Measurements from ENCODE around the gene HRG. TPM values are rescaled to one million over a fixed set of nuclear protein-coding genes. Genes with fewer than 3 reads are reported as not detected.

HRG gene
- total and polyA plus RNA-seq, 2 of the 8 experiments (the other 6 are each of a cell fraction or from before 2014, with no cell fraction given) = 0.03 to 0.15 TPM

DNA sequence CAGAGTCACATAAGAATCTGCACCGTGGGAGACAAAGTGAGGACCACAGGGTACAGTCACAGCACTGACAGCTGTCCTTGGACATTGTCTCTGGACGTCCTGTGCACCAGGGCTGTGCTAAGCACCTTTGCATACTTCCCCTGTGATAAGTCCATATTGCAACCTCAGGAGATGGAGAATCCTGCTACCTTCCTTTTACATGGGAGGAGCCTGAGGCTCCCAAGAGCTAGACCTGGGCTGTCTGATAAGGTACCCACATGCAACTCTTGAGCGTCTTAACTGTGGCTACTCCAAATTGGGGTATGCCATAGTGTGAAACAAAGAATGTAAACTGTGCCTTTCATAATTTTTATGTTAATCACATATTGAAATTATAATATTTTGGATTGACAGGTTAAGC, 28.1 kb upstream of the HRG start:
- no peaks in the 10 kb centered on the region for H3K36me3 ChIP-seq (ENCODE audit: control insufficient read depth in 2 of 4, insufficient read depth in 4 of 4, low read length in 3 of 4)
- H2BK20ac ChIP-seq (ENCODE audit: low read length) = no peak overlapping the region
- FAIRE-seq (no peak), DNase-seq (ENCODE audit: low read depth in 1 of 2, low spot score in 2 of 2) (no peak)
- peak overlapping the region; percentile 11; the same call in 1 of the 2 replicates for H2BK12ac ChIP-seq (ENCODE audit: low read depth, low read length)
- H4K5ac ChIP-seq (ENCODE audit: insufficient read length, low read depth, low read length) = no peak overlapping the region
- no peak overlapping the region for H2BK5ac ChIP-seq (ENCODE audit: low read depth, low read length)
- no peaks in the 10 kb centered on the region for H3K79me1 ChIP-seq (ENCODE audit: low read depth, low read length)
- no peak overlapping the region for H3K4ac ChIP-seq (replicated peaks; ENCODE audit: insufficient read length, low read depth, low read length)
- no peak overlapping the region for H3K56ac ChIP-seq (replicated peaks; ENCODE audit: insufficient read length, low read depth, low read length)
- ChIA-PET POLR2A (ENCODE audit: partially characterized antibody) (interaction anchor here (1.3 kb wide), 1 partner anchor 20 kb away, joined by 3 read pairs; no protein-coding TSS in a partner anchor), CTCF (ENCODE audit: partially characterized antibody) (interaction anchor here (3.9 kb wide), 1 partner anchor 22 kb away, joined by 35 read pairs; the partner anchor contains the start of gene AHSG)
- no peaks in the 10 kb centered on the region for H3K9me3 ChIP-seq (ENCODE audit: insufficient read depth in 2 of 2, low read depth in 1 of 2, low read length in 1 of 2)
- 92% methylated on average over 3 of the region's 3 CpGs; no CpG with 5 or more reads in 1 of the 2 experiments for WGBS, 2 experiments (ENCODE audit: extremely low coverage in 1 of 2, insufficient coverage in 1 of 2, insufficient read length in 1 of 2, insufficient replicate concordance in 2 of 2, low coverage in 1 of 2, low lambda C conversion rate in 2 of 2, missing lambda C conversion rate in 1 of 2)
- peaks cover 0 to 5% (median 2%) of the 10 kb centered on the region in 4 experiments; a peak in 4 of 7 replicates for H3K4me1 ChIP-seq (replicated peaks in 1 of 4; ENCODE audit: control insufficient read depth in 3 of 4, insufficient read depth in 4 of 4, low read length in 3 of 4)
- H2BK15ac ChIP-seq (ENCODE audit: low read length) = no peak overlapping the region
- H4K91ac ChIP-seq (replicated peaks; ENCODE audit: insufficient read length, low read length) = no peak overlapping the region
- no peak overlapping the region for H3K23ac ChIP-seq (ENCODE audit: insufficient read length)
- H4K8ac ChIP-seq (ENCODE audit: extremely low read depth, insufficient read depth, low read length) = no peak overlapping the region
- H3K4me3 ChIP-seq (ENCODE audit: extremely low read depth in 1 of 4, insufficient read depth in 2 of 4, low read depth in 3 of 4, low read length in 4 of 4) = no peak overlapping the region
- no peaks in the 10 kb centered on the region for H3K79me2 ChIP-seq (ENCODE audit: control insufficient read depth in 1 of 2, insufficient read depth in 2 of 2, low read length in 2 of 2)
- no peak overlapping the region for H3K14ac ChIP-seq (ENCODE audit: insufficient read length)
- H3K27me3 ChIP-seq (replicated peaks in 1 of 4; ENCODE audit: control insufficient read depth in 3 of 4, extremely low read depth in 1 of 4, insufficient read depth in 3 of 4, low read length in 3 of 4) = no peaks in the 10 kb centered on the region
- H2BK120ac ChIP-seq (replicated peaks; ENCODE audit: low read depth, low read length) = no peak overlapping the region
- no peak overlapping the region; a peak in 1 of 7 replicates for H3K9ac ChIP-seq (replicated peaks in 1 of 4; ENCODE audit: extremely low read depth in 1 of 4, low read depth in 3 of 4, low read length in 3 of 4)
- no peak overlapping the region for H3K4me2 ChIP-seq (ENCODE audit: insufficient read depth in 1 of 2, low read depth in 2 of 2, low read length in 2 of 2)
- no peak overlapping the region for H3K18ac ChIP-seq (ENCODE audit: extremely low read depth, low read length)
- no peak overlapping the region for H2AFZ ChIP-seq (ENCODE audit: low read length)
- no peak overlapping the region for H3K27ac ChIP-seq (ENCODE audit: low read depth, low read length)
- no peaks in the 10 kb centered on the region for H3K23me2 ChIP-seq (ENCODE audit: low read depth, low read length)
- no peak overlapping the region for H2AK5ac ChIP-seq (ENCODE audit: low read depth, low read length)
- no peaks in the 10 kb centered on the region for H4K20me1 ChIP-seq (replicated peaks in 1 of 2; ENCODE audit: control insufficient read depth in 1 of 2, insufficient read depth in 2 of 2, low read length in 2 of 2)
- TF ChIP-seq HDAC2 (IDR thresholded peaks at IDR 0.05; ENCODE audit: borderline replicate concordance in 1 of 2, low read depth in 2 of 2, low read length in 2 of 2) (no peak), SIN3A (conservative IDR thresholded peaks at IDR 0.05 in 1 of 2, IDR thresholded peaks at IDR 0.05 in 1 of 2; ENCODE audit: low read depth in 1 of 2, low read length in 2 of 2) (no peak), TAF7 (optimal IDR thresholded peaks at IDR 0.05; ENCODE audit: borderline replicate concordance, low read depth, low read length) (no peak), POLR2A (IDR thresholded peaks at IDR 0.05; ENCODE audit: control extremely low read depth in 1 of 2, low read depth in 2 of 2, low read length in 2 of 2) (no peak), BCL11A (IDR thresholded peaks at IDR 0.05; ENCODE audit: low read depth in 2 of 2, low read length in 2 of 2) (no peak), EP300 (IDR thresholded peaks at IDR 0.05; ENCODE audit: borderline replicate concordance in 1 of 2, low read depth in 2 of 2, low read length in 2 of 2) (no peak), SIX5 (IDR thresholded peaks at IDR 0.05; ENCODE audit: low read depth, low read length) (no peak), TEAD4 (IDR thresholded peaks at IDR 0.05; ENCODE audit: low read depth, low read length) (no peak), BRCA1 (IDR thresholded peaks at IDR 0.05; ENCODE audit: low read depth, low read length) (no peak)
- TF ChIP-seq, protein P1, sequence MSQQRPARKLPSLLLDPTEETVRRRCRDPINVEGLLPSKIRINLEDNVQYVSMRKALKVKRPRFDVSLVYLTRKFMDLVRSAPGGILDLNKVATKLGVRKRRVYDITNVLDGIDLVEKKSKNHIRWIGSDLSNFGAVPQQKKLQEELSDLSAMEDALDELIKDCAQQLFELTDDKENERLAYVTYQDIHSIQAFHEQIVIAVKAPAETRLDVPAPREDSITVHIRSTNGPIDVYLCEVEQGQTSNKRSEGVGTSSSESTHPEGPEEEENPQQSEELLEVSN (IDR thresholded peaks at IDR 0.05) = no peak
- TF ChIP-seq, protein P2, sequence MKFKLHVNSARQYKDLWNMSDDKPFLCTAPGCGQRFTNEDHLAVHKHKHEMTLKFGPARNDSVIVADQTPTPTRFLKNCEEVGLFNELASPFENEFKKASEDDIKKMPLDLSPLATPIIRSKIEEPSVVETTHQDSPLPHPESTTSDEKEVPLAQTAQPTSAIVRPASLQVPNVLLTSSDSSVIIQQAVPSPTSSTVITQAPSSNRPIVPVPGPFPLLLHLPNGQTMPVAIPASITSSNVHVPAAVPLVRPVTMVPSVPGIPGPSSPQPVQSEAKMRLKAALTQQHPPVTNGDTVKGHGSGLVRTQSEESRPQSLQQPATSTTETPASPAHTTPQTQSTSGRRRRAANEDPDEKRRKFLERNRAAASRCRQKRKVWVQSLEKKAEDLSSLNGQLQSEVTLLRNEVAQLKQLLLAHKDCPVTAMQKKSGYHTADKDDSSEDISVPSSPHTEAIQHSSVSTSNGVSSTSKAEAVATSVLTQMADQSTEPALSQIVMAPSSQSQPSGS (IDR thresholded peaks at IDR 0.05; ENCODE audit: low read length) = no peak
